NCI-H2196 treated with DMSO at 0.1 percent for 48 hours (cell line): Measurements from ENCODE around the gene GRK2.
A peak's percentile ranks its signal among the peaks of the same experiment; 100 is the strongest.
"Not testable (repeated sequence)": the region's sequence is repeated elsewhere in the genome, so short reads cannot be mapped to it uniquely, and the experiment has no call there.

ENCODE experiments used
- DNase-seq: peaks from one replicate; lab custom pipeline; 2025; ENCODE audit not compliant: unreplicated experiment; lab: John Stamatoyannopoulos, UW

The GRK2 gene

GRCh38 chr11:67266449-67267187, at the start of gene GRK2:
Gene GRK2 (plus strand): TSS chr11:67266473. CDS start chr11:67266700, 227 bp downstream.
- peak; percentile 40 for DNase-seq

GRCh38 chr11:67227726-67228125, 38.5 kb upstream of the GRK2 start:
- DNase-seq, result no peak

GRCh38 chr11:67230406-67230805, 35.9 kb upstream of the GRK2 start:
- no peak for DNase-seq

- DNase-seq, result no peak
Observed at GRCh38 chr11:67230886-67231285, 35.4 kb upstream of the GRK2 start.

GRCh38 chr11:67233584-67234190, 32.6 kb upstream of the GRK2 start:
- no peak for DNase-seq

- DNase-seq, result not testable (repeated sequence)
Observed at GRCh38 chr11:67234571-67234970, 31.7 kb upstream of the GRK2 start.

GRCh38 chr11:67237574-67237973, 28.7 kb upstream of the GRK2 start:
- no peak for DNase-seq

GRCh38 chr11:67238894-67239782, 27.1 kb upstream of the GRK2 start:
- DNase-seq, result no peak

GRCh38 chr11:67239783-67240575, 26.3 kb upstream of the GRK2 start:
- peak; percentile 99 for DNase-seq

- DNase-seq, result peak; percentile 9
Observed at GRCh38 chr11:67240576-67241389, 25.5 kb upstream of the GRK2 start.

- no peak for DNase-seq
Observed at GRCh38 chr11:67242548-67242947, 23.7 kb upstream of the GRK2 start.

GRCh38 chr11:67243051-67243450, 23.2 kb upstream of the GRK2 start:
- no peak for DNase-seq

- DNase-seq, result no peak
Observed at GRCh38 chr11:67245046-67245445, 21.2 kb upstream of the GRK2 start.

- DNase-seq, result no peak
Observed at GRCh38 chr11:67247946-67248550, 18.2 kb upstream of the GRK2 start.

- DNase-seq, result no peak
Observed at GRCh38 chr11:67248653-67249052, 17.6 kb upstream of the GRK2 start.

GRCh38 chr11:67250059-67251043, 15.9 kb upstream of the GRK2 start:
- DNase-seq, result no peak

- DNase-seq, result no peak
Observed at GRCh38 chr11:67251841-67252240, 14.4 kb upstream of the GRK2 start.

GRCh38 chr11:67252831-67253239, 13.4 kb upstream of the GRK2 start:
- peak; percentile 47 for DNase-seq
